Osteoblast (primary cell): Measurements from ENCODE around the gene MYH11. TPM values are rescaled to one million over a fixed set of nuclear protein-coding genes. Genes with fewer than 3 reads are reported as not detected.

Source experiments
- DNase-seq: peaks from one replicate; pipeline ENCODE4 v3.0.0; 2011; ENCODE audit warnings: low spot score, mixed read lengths; ENCODE audit not compliant: insufficient read length; ENCODE audit errors: missing footprints
- H2AFZ ChIP-seq: 2 replicates; pipeline ENCODE4 v1.6.0; 2011; ENCODE audit warnings: mild to moderate bottlenecking, low read length
- H3K27ac ChIP-seq: 2 replicates; pipeline ENCODE4 v1.5.1; 2011; ENCODE audit warnings: mild to moderate bottlenecking, low read depth, low read length, moderate library complexity
- H3K27me3 ChIP-seq: 2 replicates; pipeline ENCODE4 v1.6.0; 2012; ENCODE audit warnings: mild to moderate bottlenecking, control low read depth, inconsistent platforms, low read length, moderate library complexity; ENCODE audit not compliant: insufficient read depth
- H3K36me3 ChIP-seq: 2 replicates; pipeline ENCODE4 v1.5.1; 2011; ENCODE audit warnings: mild to moderate bottlenecking, low read length, control low read depth, moderate library complexity; ENCODE audit not compliant: insufficient read depth
- H3K4me1 ChIP-seq: 2 replicates; pipeline ENCODE4 v1.5.1; 2011; ENCODE audit warnings: mild to moderate bottlenecking, low read length, control low read depth, moderate library complexity; ENCODE audit not compliant: insufficient read depth
- H3K4me2 ChIP-seq: 2 replicates; pipeline ENCODE4 v1.6.0; 2011; ENCODE audit warnings: mild to moderate bottlenecking, low read length; ENCODE audit not compliant: insufficient read depth
- H3K4me3 ChIP-seq: fragments of 200-600 bp; sonication (generic); 3 replicates; pipeline ENCODE4 v1.5.1; 2012; ENCODE audit warnings: mild to moderate bottlenecking, low read length, inconsistent platforms; ENCODE audit not compliant: insufficient read depth
- H3K79me2 ChIP-seq: 2 replicates; pipeline ENCODE4 v1.6.0; 2012; ENCODE audit warnings: mild to moderate bottlenecking, low read length, control low read depth, inconsistent platforms; ENCODE audit not compliant: insufficient read depth
- H3K9me3 ChIP-seq: 2 replicates; pipeline ENCODE4 v1.5.1; 2011; ENCODE audit warnings: low read depth, low read length, control low read depth
- H4K20me1 ChIP-seq: 2 replicates; pipeline ENCODE4 v1.6.0; 2012; ENCODE audit warnings: mild to moderate bottlenecking, low read length, control low read depth; ENCODE audit not compliant: insufficient read depth
- CTCF ChIP-seq: IDR thresholded peaks from 2 replicates; pipeline ENCODE4 v1.5.1; 2011; ENCODE audit warnings: mild to moderate bottlenecking, low read depth, low read length, moderate library complexity; ENCODE audit errors: extremely low read depth
- total RNA-seq: library from RNA; depleted of rRNA; stranded (reverse); fragments of >200 nt; gene quantifications from 2 replicates; pipeline ENCODE4 v1.2.3, GENCODE V29; 2012

Gene MYH11
- total RNA-seq, 1 donor = under 0.01 TPM

- no peak for DNase-seq
- no peaks in the 10 kb centered on the region for H3K4me1 ChIP-seq
- H3K4me3 ChIP-seq = no peak overlapping the region
- H3K9me3 ChIP-seq = no peaks in the 10 kb centered on the region
- no peaks in the 10 kb centered on the region for H4K20me1 ChIP-seq
- H3K4me2 ChIP-seq = no peak overlapping the region
- peaks cover 24% of the 10 kb centered on the region for H3K27me3 ChIP-seq
- no peaks in the 10 kb centered on the region for H3K36me3 ChIP-seq
- H3K27ac ChIP-seq = no peak overlapping the region
- no peak overlapping the region for H2AFZ ChIP-seq
- H3K79me2 ChIP-seq = no peaks in the 10 kb centered on the region
- no peak for TF ChIP-seq CTCF
Measured at GRCh38 chr16:15759070-15759469, 97.8 kb downstream of the MYH11 start.

GRCh38 chr16:15757630-15758251 lies 99.1 kb downstream of the MYH11 start:
- Histone ChIP-seq H3K27ac (no peak overlapping the region), H3K36me3 (no peaks in the 10 kb centered on the region), H3K4me2 (no peak overlapping the region), H3K79me2 (no peaks in the 10 kb centered on the region), H3K4me3 (no peak overlapping the region), H3K9me3 (no peaks in the 10 kb centered on the region), H3K4me1 (no peaks in the 10 kb centered on the region), H3K27me3 (peaks cover 12% of the 10 kb centered on the region), H2AFZ (no peak overlapping the region), H4K20me1 (no peaks in the 10 kb centered on the region)
- no peak for DNase-seq
- no peak for TF ChIP-seq CTCF

- Histone ChIP-seq H3K4me2 (no peak overlapping the region), H3K27ac (no peak overlapping the region), H2AFZ (no peak overlapping the region), H3K79me2 (no peaks in the 10 kb centered on the region), H3K36me3 (no peaks in the 10 kb centered on the region), H3K27me3 (peaks cover 5% of the 10 kb centered on the region), H3K9me3 (no peaks in the 10 kb centered on the region), H3K4me3 (no peak overlapping the region), H3K4me1 (no peaks in the 10 kb centered on the region), H4K20me1 (no peaks in the 10 kb centered on the region)
- no peak for TF ChIP-seq CTCF
- DNase-seq = no peak
Measured at GRCh38 chr16:15757077-15757386, 99.8 kb downstream of the MYH11 start.

GRCh38 chr16:15754821-15755534 lies 101.8 kb downstream of the MYH11 start:
- no peaks in the 10 kb centered on the region for H3K79me2 ChIP-seq
- no peak for DNase-seq
- no peak overlapping the region for H3K4me2 ChIP-seq
- H3K4me3 ChIP-seq = no peak overlapping the region
- no peaks in the 10 kb centered on the region for H3K27me3 ChIP-seq
- H3K9me3 ChIP-seq = no peaks in the 10 kb centered on the region
- no peak overlapping the region for H2AFZ ChIP-seq
- H3K27ac ChIP-seq = no peak overlapping the region
- no peaks in the 10 kb centered on the region for H4K20me1 ChIP-seq
- TF ChIP-seq CTCF = no peak
- no peaks in the 10 kb centered on the region for H3K36me3 ChIP-seq
- no peaks in the 10 kb centered on the region for H3K4me1 ChIP-seq
